ENCODE results near the gene TREML4. TPM values are rescaled to one million over a fixed set of nuclear protein-coding genes. Genes with fewer than 3 reads are reported as not detected.

The TREML4 gene
- polyA plus RNA-seq, 1 experiment: not detected

- CTCF ChIA-PET: no interaction called here
- no peaks in the 10 kb centered on the region; the same call in 1 of the 2 replicates for H3K9me3 ChIP-seq (ENCODE audit: control insufficient read depth, insufficient read depth, low read length)
- no peak overlapping the region for H3K4me3 ChIP-seq (ENCODE audit: low read depth, low read length)
- no peak for TF ChIP-seq CTCF (IDR thresholded peaks at IDR 0.05; ENCODE audit: low read depth, low read length)
- no peaks in the 10 kb centered on the region for H3K27me3 ChIP-seq (ENCODE audit: control insufficient read depth, insufficient read depth, low read length)
- no peak overlapping the region for H3K27ac ChIP-seq (ENCODE audit: low read depth, low read length)
- DNase-seq (ENCODE audit: low read depth, low spot score): no peak
- POLR2A ChIA-PET: no interaction called here
These were observed 26.4 kb upstream of the TREML4 start for GRCh38 chr6:41201764-41202173.

GRCh38 chr6:41204156-41204555, 24.0 kb upstream of the TREML4 start:
- POLR2A ChIA-PET: no interaction called here
- CTCF ChIA-PET: no interaction called here

DNA sequence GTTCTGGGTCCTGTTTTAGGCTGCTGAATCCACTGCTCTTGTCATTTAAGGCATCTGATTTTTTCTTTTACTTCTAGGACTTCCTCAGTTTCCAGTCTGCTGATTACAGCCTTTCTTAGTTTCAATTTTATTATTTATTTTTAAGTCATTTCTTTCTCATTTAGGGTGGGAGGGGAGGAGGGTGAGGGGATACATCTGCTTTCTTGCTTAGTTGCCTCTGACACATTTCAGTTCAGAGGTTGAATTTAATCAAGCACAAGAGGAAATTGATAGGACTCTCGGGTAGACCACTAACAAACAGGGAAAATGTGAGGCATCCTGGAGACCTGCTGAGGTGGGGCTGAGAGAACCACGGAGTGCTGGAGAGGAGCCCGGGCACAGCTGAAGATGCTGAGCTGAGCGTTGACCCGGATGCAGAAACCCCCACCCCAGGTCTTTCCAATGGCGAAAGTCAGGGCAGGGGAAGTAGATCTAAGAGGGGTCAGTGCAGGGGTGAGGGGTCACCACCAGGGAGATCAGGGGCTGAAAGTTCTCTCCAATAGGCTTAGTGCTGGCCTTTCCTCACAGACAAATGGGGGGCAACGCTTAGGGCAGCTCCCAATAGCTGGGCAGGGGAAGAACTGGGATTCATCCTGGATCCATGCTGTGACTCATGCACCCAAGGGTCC, 19.6 kb upstream of the TREML4 start:
- Histone ChIP-seq H3K27me3 (ENCODE audit: control insufficient read depth, insufficient read depth, low read length) (peaks cover 2% of the 10 kb centered on the region), H3K9me3 (ENCODE audit: control insufficient read depth, insufficient read depth, low read length) (no peaks in the 10 kb centered on the region), H3K4me3 (ENCODE audit: low read depth, low read length) (no peak overlapping the region), H3K27ac (ENCODE audit: low read depth, low read length) (no peak overlapping the region)
- ChIA-PET POLR2A (no interaction called here), CTCF (no interaction called here)
- DNase-seq (ENCODE audit: low read depth, low spot score): no peak
- no peak for TF ChIP-seq CTCF (IDR thresholded peaks at IDR 0.05; ENCODE audit: low read depth, low read length)

More at GRCh38 chr6:41204156-41204555, 24.0 kb upstream of the TREML4 start:
- no peak for DNase-seq (ENCODE audit: low read depth, low spot score)
- Histone ChIP-seq H3K27ac (ENCODE audit: low read depth, low read length) (no peak overlapping the region), H3K27me3 (ENCODE audit: control insufficient read depth, insufficient read depth, low read length) (peaks cover 2% of the 10 kb centered on the region), H3K4me3 (ENCODE audit: low read depth, low read length) (no peak overlapping the region), H3K9me3 (ENCODE audit: control insufficient read depth, insufficient read depth, low read length) (no peaks in the 10 kb centered on the region; the same call in 1 of the 2 replicates)
- no peak for TF ChIP-seq CTCF (IDR thresholded peaks at IDR 0.05; ENCODE audit: low read depth, low read length)

DNA sequence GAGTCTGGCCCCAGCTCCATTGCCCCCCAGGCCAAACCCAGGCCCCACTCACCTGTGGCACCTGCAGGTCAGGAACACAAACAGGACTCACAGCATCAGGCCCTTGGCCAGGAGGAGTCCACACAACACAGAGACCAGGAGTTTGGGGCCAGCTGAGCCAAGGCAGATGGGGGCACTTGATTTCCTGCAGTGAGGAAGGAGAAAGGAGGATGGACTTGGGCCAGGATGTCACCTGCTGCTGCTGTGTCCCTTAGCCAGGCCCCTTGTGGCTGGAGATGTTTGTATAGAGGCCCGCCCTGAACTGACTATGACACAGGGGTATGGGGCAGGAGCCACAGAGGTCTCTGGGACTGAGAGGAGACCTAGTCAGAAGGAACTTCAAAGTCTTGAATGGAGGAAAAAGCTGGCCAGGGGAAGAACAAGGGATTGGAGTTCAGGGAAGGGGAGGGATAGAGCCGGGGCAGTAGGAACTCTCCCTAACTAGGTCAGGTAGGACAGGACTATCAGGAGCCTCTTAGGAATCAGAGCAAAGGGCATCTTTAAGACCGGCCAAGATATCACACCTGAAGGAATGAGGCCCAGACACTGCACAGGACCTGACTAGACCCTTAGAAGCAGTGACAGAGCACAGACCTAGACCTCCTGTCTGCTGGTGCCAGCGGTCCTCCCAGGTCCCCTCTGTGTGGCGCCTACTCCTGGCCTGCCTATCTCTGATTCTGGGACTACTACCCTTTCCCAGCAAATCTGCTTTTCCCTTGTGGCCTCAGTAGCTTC, 18.4 kb upstream of the TREML4 start:
- H3K4me3 ChIP-seq (ENCODE audit: low read depth, low read length): no peak overlapping the region
- no peaks in the 10 kb centered on the region for H3K9me3 ChIP-seq (ENCODE audit: control insufficient read depth, insufficient read depth, low read length)
- no peak overlapping the region for H3K27ac ChIP-seq (ENCODE audit: low read depth, low read length)
- DNase-seq (ENCODE audit: low read depth, low spot score): no peak
- no peak for TF ChIP-seq CTCF (IDR thresholded peaks at IDR 0.05; ENCODE audit: low read depth, low read length)
- POLR2A ChIA-PET: no interaction called here
- CTCF ChIA-PET: no interaction called here
- H3K27me3 ChIP-seq (ENCODE audit: control insufficient read depth, insufficient read depth, low read length): peaks cover 5% of the 10 kb centered on the region

- Histone ChIP-seq H3K9me3 (ENCODE audit: control insufficient read depth, insufficient read depth, low read length) (no peaks in the 10 kb centered on the region), H3K4me3 (ENCODE audit: low read depth, low read length) (no peak overlapping the region), H3K27ac (ENCODE audit: low read depth, low read length) (no peak overlapping the region), H3K27me3 (ENCODE audit: control insufficient read depth, insufficient read depth, low read length) (peaks cover 2% of the 10 kb centered on the region)
- ChIA-PET CTCF (no interaction called here), POLR2A (no interaction called here)
- no peak for DNase-seq (ENCODE audit: low read depth, low spot score)
- no peak for TF ChIP-seq CTCF (IDR thresholded peaks at IDR 0.05; ENCODE audit: low read depth, low read length)
These were observed 13.4 kb upstream of the TREML4 start for GRCh38 chr6:41214559-41215238.
